Panc1 (cell line): Measurements from ENCODE around the gene SRSF12. TPM values are rescaled to one million over a fixed set of nuclear protein-coding genes. Genes with fewer than 3 reads are reported as not detected.
A peak's percentile ranks its signal among the peaks of the same experiment; 100 is the strongest.

Experiments
- ATAC-seq: fragments of 200-7000 bp; cut with Tn5 transposase; 2 replicates; pipeline ENCODE4 v1.9.1; 2020; ENCODE audit warnings: mild to moderate bottlenecking, moderate library complexity
- BruUV-seq: library from RNA; stranded (reverse); fragments of 400-500 nt; replicated peaks from 2 replicates; lab custom pipeline; 2021; lab: Mats Ljungman, UMichigan
- CTCF ChIA-PET: fragments of 300-600 bp; sonication (Branson Sonifier 250); formaldehyde crosslinking; loops from one replicate; lab custom pipeline; 2022; ENCODE audit warnings: antibody characterized with exemption; lab: Charles Lee
- POLR2A ChIA-PET: fragments of 300-600 bp; sonication (Branson Sonifier 250); formaldehyde crosslinking; loops from one replicate; lab custom pipeline; 2022; ENCODE audit warnings: antibody characterized with exemption; lab: Charles Lee
- DNase-seq: peaks from one replicate; pipeline ENCODE4 v3.0.0-alpha.2; 2010; ENCODE audit warnings: low read depth, low spot score
- H3K27ac ChIP-seq: 2 replicates; pipeline ENCODE4 v1.5.1; 2011; ENCODE audit warnings: mild to moderate bottlenecking, low read length, inconsistent platforms
- H3K27me3 ChIP-seq: fragments of 200-500 bp; sonication (Bioruptor generic); 2 replicates; pipeline ENCODE4 v1.6.0; 2014; ENCODE audit warnings: low read length, inconsistent platforms; ENCODE audit not compliant: control insufficient read depth, insufficient read depth
- H3K36me3 ChIP-seq: fragments of 200-500 bp; sonication (Bioruptor generic); 2 replicates; pipeline ENCODE4 v1.5.1; 2014; ENCODE audit warnings: inconsistent platforms, mild to moderate bottlenecking, low read length, moderate library complexity; ENCODE audit not compliant: control insufficient read depth, insufficient read depth
- H3K4me1 ChIP-seq: 2 replicates; pipeline ENCODE4 v1.5.1; 2011; ENCODE audit warnings: inconsistent platforms, mild to moderate bottlenecking, low read length, moderate library complexity; ENCODE audit not compliant: control insufficient read depth, insufficient read depth
- H3K4me3 ChIP-seq, 2 experiments: 2 replicates each; pipeline ENCODE4 v1.5.1; 2011 to 2012; ENCODE audit warnings: low read depth in 2 of 2, low read length in 2 of 2, mild to moderate bottlenecking in 2 of 2, inconsistent platforms in 1 of 2, moderate library complexity in 1 of 2
- H3K9me3 ChIP-seq: fragments of 200-500 bp; sonication (Bioruptor generic); 2 replicates; pipeline ENCODE4 v1.5.1; 2014; ENCODE audit warnings: low read depth, mild to moderate bottlenecking, inconsistent platforms, low read length, moderate library complexity; ENCODE audit not compliant: control insufficient read depth, insufficient read depth
- CTCF ChIP-seq: fragments of 450-650 bp; IDR thresholded peaks from 2 replicates; pipeline ENCODE4 v1.5.1; 2017; ENCODE audit warnings: mild to moderate bottlenecking
- POLR2AphosphoS5 ChIP-seq: IDR thresholded peaks from 2 replicates; pipeline ENCODE4 v1.6.1; 2012; ENCODE audit warnings: mild to moderate bottlenecking, low read depth, low read length, moderate library complexity
- REST ChIP-seq, 2 experiments: IDR thresholded peaks; 2 replicates each; pipeline ENCODE4 v1.6.1; 2011 to 2012; ENCODE audit warnings: low read depth in 2 of 2, control low read depth in 1 of 2, low read length in 1 of 2, mild to moderate bottlenecking in 1 of 2, moderate library complexity in 1 of 2; ENCODE audit not compliant: insufficient read depth in 1 of 2
- SIN3A ChIP-seq: IDR thresholded peaks from 2 replicates; pipeline ENCODE4 v1.6.1; 2012; ENCODE audit warnings: low read depth, mild to moderate bottlenecking, low read length, moderate library complexity, borderline replicate concordance; ENCODE audit not compliant: insufficient read depth
- TCF7L2 ChIP-seq: IDR thresholded peaks from 2 replicates; pipeline ENCODE4 v1.6.1; 2011; ENCODE audit warnings: mild to moderate bottlenecking, low read depth, low read length, inconsistent platforms
- in situ Hi-C: cut with HindIII; loops from 2 replicates; pipeline ENCODE4 v1.10.0; 2016; ENCODE audit warnings: low sequenced_read_pairs, low pct_unique_long_range_greater_than_20kb
- intact Hi-C: fragments of 100-400 bp; cut with micrococcal nuclease; formaldehyde crosslinking; loops from one replicate; pipeline ENCODE4 v1.10.0; 2022; ENCODE audit not compliant: unreplicated experiment
- total RNA-seq: library from RNA; stranded (reverse); gene quantifications from one replicate; pipeline ENCODE4 v1.2.1, GENCODE V29; 2021; ENCODE audit not compliant: unreplicated experiment

Gene SRSF12
- total RNA-seq, 1 experiment from 2014 or later = 0.28 TPM

- no peaks in the 10 kb centered on the region for H3K27me3 ChIP-seq
- peaks cover 17% of the 10 kb centered on the region for H3K36me3 ChIP-seq
- peaks cover 16% of the 10 kb centered on the region for H3K4me1 ChIP-seq
- no peak for TF ChIP-seq SIN3A
- in situ Hi-C loops (no loop called here), intact Hi-C loops (no loop called here)
- CTCF ChIA-PET = interaction anchor here (0.8 kb wide), 1 partner anchor 97 kb away, joined by 6 read pairs; no protein-coding TSS in a partner anchor
- POLR2A ChIA-PET = no interaction called here
- ATAC-seq (no peak), DNase-seq (peak; percentile 17)
- H3K9me3 ChIP-seq = no peaks in the 10 kb centered on the region
- H3K4me3 ChIP-seq = peak overlapping the region; percentile 92 to 94
- TSS peak; percentile 98 for BruUV-seq
- H3K27ac ChIP-seq = peak overlapping the region; percentile 86
Measured at GRCh38 chr6:89079511-89080234, 38.2 kb downstream of the SRSF12 start.

DNA sequence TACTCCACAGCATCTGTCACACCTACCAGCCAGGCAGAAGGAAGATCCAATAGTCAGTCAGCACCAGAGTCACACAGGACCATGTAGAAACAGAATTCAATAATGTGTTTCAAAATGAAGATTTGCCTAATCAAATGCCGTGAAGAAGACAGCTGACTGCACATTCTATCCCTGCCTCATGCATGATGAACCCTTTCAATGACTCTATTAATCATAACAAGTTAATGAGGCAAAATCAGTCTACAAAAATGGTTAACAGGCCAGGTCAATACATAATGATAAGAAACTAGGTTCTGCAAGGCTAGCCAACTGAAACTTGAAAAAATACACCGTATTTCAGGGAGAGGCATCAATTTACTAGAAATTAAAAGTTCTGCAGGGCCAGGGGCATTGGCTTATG lies 44.0 kb downstream of the SRSF12 start:
- intact Hi-C loops (no loop called here), in situ Hi-C loops (no loop called here)
- DNase-seq (no peak), ATAC-seq (no peak)
- ChIA-PET POLR2A (interaction anchor here (0.6 kb wide), 2 partner anchors 300 to 564 kb away, joined by 3 to 4 read pairs; partner anchors contain the start of gene LYRM2), CTCF (no interaction called here)
- Histone ChIP-seq H3K27ac (no peak overlapping the region), H3K4me3 (no peak overlapping the region), H3K4me1 (no peaks in the 10 kb centered on the region), H3K9me3 (no peaks in the 10 kb centered on the region), H3K27me3 (no peaks in the 10 kb centered on the region), H3K36me3 (no peaks in the 10 kb centered on the region)
- TF ChIP-seq SIN3A (no peak), CTCF (no peak), REST (IDR thresholded peaks at IDR 0.05; ENCODE audit: insufficient read depth in 1 of 2, low read depth in 2 of 2, low read length in 1 of 2) (no peak), TCF7L2 (no peak), POLR2AphosphoS5 (no peak)
- no TSS peak for BruUV-seq

DNA sequence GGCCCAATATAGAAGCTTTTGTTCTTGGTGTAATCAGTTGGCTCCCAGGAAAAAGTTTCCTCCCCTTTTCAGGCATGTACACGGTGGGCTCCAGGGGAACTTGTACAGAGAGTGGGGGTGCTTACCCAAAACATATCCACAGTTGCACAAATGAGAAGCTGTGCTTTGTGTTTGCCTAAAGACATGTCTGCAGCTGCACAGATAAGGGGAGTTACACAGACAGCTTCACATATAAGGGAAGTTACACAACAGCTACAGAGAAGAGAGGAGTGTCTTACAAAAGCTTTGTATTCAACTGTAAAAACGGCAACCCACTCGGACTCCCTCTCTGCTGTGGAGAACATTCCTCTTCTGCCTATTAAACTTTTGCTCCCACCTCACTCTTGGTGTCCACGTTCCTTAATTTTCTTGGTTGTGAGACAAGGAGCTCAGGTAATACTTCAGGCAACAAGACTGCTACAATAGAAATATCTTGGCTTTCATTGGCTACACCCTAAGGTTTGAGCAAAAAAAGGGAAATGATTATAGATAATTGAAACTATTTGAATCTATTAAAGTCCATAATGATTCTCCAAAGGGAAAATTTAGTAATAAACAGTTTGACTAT lies 44.8 kb downstream of the SRSF12 start:
- Histone ChIP-seq H3K27me3 (no peaks in the 10 kb centered on the region), H3K27ac (no peak overlapping the region), H3K4me1 (no peaks in the 10 kb centered on the region), H3K36me3 (no peaks in the 10 kb centered on the region), H3K9me3 (no peaks in the 10 kb centered on the region), H3K4me3 (no peak overlapping the region)
- ATAC-seq (no peak), DNase-seq (no peak)
- ChIA-PET POLR2A (interaction anchor here (0.6 kb wide), 1 partner anchor 76 kb away, joined by 3 read pairs; no protein-coding TSS in a partner anchor), CTCF (no interaction called here)
- BruUV-seq = no TSS peak
- in situ Hi-C loops (no loop called here), intact Hi-C loops (no loop called here)
- TF ChIP-seq POLR2AphosphoS5 = no peak
- no peak for TF ChIP-seq TCF7L2
- TF ChIP-seq SIN3A = no peak
- TF ChIP-seq CTCF = no peak
- TF ChIP-seq REST (IDR thresholded peaks at IDR 0.05; ENCODE audit: insufficient read depth in 1 of 2, low read depth in 2 of 2, low read length in 1 of 2) = no peak
